ENCODE results near the gene RCOR1.
A peak's percentile ranks its signal among the peaks of the same experiment; 100 is the strongest.
"Not testable (repeated sequence)": the region's sequence is repeated elsewhere in the genome, so short reads cannot be mapped to it uniquely, and the experiment has no call there.

RCOR1 gene

GRCh38 chr14:102593825-102594137 lies 1.3 kb downstream of the RCOR1 start:
- DNase-seq, result no peak

GRCh38 chr14:102594514-102595175 lies 2.2 kb downstream of the RCOR1 start:
- peak; percentile 70 for DNase-seq

GRCh38 chr14:102601378-102601925 lies 9.0 kb downstream of the RCOR1 start:
- no peak for DNase-seq

GRCh38 chr14:102602421-102603292 lies 10.2 kb downstream of the RCOR1 start:
- DNase-seq, result no peak

GRCh38 chr14:102603293-102603907 lies 11.0 kb downstream of the RCOR1 start:
- no peak for DNase-seq

- no peak for DNase-seq
Observed at GRCh38 chr14:102604183-102604582, 11.7 kb downstream of the RCOR1 start.

- no peak for DNase-seq
Observed at GRCh38 chr14:102605029-102605428, 12.6 kb downstream of the RCOR1 start.

- DNase-seq, result no peak
Observed at GRCh38 chr14:102606296-102606695, 13.8 kb downstream of the RCOR1 start.

- DNase-seq, result no peak
Observed at GRCh38 chr14:102608064-102608446, 15.6 kb downstream of the RCOR1 start.

GRCh38 chr14:102610968-102611811 lies 18.7 kb downstream of the RCOR1 start:
- no peak for DNase-seq

GRCh38 chr14:102616318-102616717 lies 23.9 kb downstream of the RCOR1 start:
- no peak for DNase-seq

- no peak for DNase-seq
Observed at GRCh38 chr14:102616799-102617198, 24.4 kb downstream of the RCOR1 start.

GRCh38 chr14:102619012-102619411 lies 26.6 kb downstream of the RCOR1 start:
- not testable (repeated sequence) for DNase-seq

GRCh38 chr14:102620413-102620812 lies 28.0 kb downstream of the RCOR1 start:
- DNase-seq, result no peak

- DNase-seq, result no peak
Observed at GRCh38 chr14:102622262-102622885, 29.9 kb downstream of the RCOR1 start.

GRCh38 chr14:102624666-102625065 lies 32.2 kb downstream of the RCOR1 start:
- no peak for DNase-seq

GRCh38 chr14:102625564-102626296 lies 33.3 kb downstream of the RCOR1 start:
- no peak for DNase-seq

GRCh38 chr14:102626530-102626929 lies 34.1 kb downstream of the RCOR1 start:
- DNase-seq, result no peak

GRCh38 chr14:102629011-102629444 lies 36.6 kb downstream of the RCOR1 start:
- no peak for DNase-seq

GRCh38 chr14:102629808-102630350 lies 37.4 kb downstream of the RCOR1 start:
- DNase-seq, result peak; percentile 83

- peak; percentile 72 for DNase-seq
Observed at GRCh38 chr14:102630405-102630804, 38.0 kb downstream of the RCOR1 start.
